Transverse colon (tissue), 3 donors: Measurements from ENCODE around the gene CAMTA1.

Experiments used
- CTCF ChIP-seq, 5 experiments: fragments of 200-600 bp in 3 of 5; fragments of 450-650 bp in 2 of 5; sonication (generic) in 3 of 5; IDR thresholded peaks; 1 replicate in 2 of 5; 2 replicates in 3 of 5; pipeline ENCODE4 v1.5.1; 2016 to 2017; ENCODE audit warnings: antibody characterized with exemption in 5 of 5, inconsistent platforms in 3 of 5, mild to moderate bottlenecking in 2 of 5, moderate library complexity in 1 of 5
- EP300 ChIP-seq: sonication (generic); formaldehyde crosslinking; IDR thresholded peaks from one replicate; pipeline ENCODE4 v1.6.1; 2017; ENCODE audit warnings: antibody characterized with exemption, low read depth

- TF ChIP-seq CTCF (IDR thresholded peaks at IDR 0.05) = no peak
- no peak for TF ChIP-seq EP300
Measured at GRCh38 chr1:6776895-6777294, 8.4 kb upstream of the CAMTA1 start.
